Measurements from ENCODE around the gene TMEM116.

Gene TMEM116

GRCh38 chr12:111893287-111893686 lies 119.7 kb downstream of the TMEM116 start:
- no peak for DNase-seq (ENCODE audit: low spot score)

GRCh38 chr12:111887926-111888745 lies 124.8 kb downstream of the TMEM116 start:
- no peak for DNase-seq (ENCODE audit: low spot score)

- no peak for DNase-seq (ENCODE audit: low spot score)
Measured at GRCh38 chr12:111886662-111887545, 126.1 kb downstream of the TMEM116 start.

- DNase-seq (ENCODE audit: low spot score) = no peak
Measured at GRCh38 chr12:111881716-111882115, 131.2 kb downstream of the TMEM116 start.
